ENCODE results near the gene CNNM4. TPM values are rescaled to one million over a fixed set of nuclear protein-coding genes. Genes with fewer than 3 reads are reported as not detected.

The CNNM4 gene
- total and polyA plus RNA-seq, 12 donors: 4.3 to 59.7 (median 32.5) TPM

DNA sequence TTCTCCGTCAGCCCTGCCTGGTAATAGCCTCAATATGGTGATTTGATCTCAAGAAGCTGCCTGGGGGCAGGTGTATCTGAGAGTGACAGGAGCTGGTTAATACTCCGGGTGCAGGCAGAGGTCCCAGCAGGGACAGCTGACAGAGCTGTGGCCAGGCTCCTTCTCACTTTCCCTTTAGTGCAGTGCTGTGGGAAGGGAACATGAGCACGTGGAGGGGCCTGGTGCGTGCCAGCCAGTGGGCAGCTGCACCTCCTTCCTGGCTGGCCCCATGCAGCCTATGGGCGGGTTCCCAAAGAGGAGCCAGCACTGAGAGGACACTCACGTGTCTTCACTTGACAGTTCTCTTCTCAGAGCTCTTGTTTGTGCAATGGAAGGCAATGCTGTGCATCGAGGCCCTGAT lies 9.1 kb downstream of the CNNM4 start:
- Histone ChIP-seq H3K4me1 (peaks cover 0 to 26% (median 9%) of the 10 kb centered on the region in 9 donors), H3K4me3 (no peak overlapping the region), H3K9me3 (no peaks in the 10 kb centered on the region), H3K36me3 (no peaks in the 10 kb centered on the region), H3K27me3 (no peaks in the 10 kb centered on the region), H3K27ac (peak overlapping the region in 4 of 10 donors; percentile 43 to 58 (median 50))
- peak; percentile 91 to 98 (median 94) for ATAC-seq
- peak; percentile 69 to 73 for DNase-seq
- 44 to 57% methylated on average over 7 of the region's 7 CpGs for WGBS, 2 donors
- intact Hi-C loops (cut with DNase I): loop anchor here in 3 of 10 donors (5.0 to 10.0 kb wide), 3 partner anchors 87 to 225 kb away; partner anchors contain the start of genes KANSL3 (in 2 of the 3) and ANKRD39 (in 1 of the 3)
- TF ChIP-seq, protein P1, sequence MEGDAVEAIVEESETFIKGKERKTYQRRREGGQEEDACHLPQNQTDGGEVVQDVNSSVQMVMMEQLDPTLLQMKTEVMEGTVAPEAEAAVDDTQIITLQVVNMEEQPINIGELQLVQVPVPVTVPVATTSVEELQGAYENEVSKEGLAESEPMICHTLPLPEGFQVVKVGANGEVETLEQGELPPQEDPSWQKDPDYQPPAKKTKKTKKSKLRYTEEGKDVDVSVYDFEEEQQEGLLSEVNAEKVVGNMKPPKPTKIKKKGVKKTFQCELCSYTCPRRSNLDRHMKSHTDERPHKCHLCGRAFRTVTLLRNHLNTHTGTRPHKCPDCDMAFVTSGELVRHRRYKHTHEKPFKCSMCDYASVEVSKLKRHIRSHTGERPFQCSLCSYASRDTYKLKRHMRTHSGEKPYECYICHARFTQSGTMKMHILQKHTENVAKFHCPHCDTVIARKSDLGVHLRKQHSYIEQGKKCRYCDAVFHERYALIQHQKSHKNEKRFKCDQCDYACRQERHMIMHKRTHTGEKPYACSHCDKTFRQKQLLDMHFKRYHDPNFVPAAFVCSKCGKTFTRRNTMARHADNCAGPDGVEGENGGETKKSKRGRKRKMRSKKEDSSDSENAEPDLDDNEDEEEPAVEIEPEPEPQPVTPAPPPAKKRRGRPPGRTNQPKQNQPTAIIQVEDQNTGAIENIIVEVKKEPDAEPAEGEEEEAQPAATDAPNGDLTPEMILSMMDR (IDR thresholded peaks at IDR 0.05): no peak

DNA sequence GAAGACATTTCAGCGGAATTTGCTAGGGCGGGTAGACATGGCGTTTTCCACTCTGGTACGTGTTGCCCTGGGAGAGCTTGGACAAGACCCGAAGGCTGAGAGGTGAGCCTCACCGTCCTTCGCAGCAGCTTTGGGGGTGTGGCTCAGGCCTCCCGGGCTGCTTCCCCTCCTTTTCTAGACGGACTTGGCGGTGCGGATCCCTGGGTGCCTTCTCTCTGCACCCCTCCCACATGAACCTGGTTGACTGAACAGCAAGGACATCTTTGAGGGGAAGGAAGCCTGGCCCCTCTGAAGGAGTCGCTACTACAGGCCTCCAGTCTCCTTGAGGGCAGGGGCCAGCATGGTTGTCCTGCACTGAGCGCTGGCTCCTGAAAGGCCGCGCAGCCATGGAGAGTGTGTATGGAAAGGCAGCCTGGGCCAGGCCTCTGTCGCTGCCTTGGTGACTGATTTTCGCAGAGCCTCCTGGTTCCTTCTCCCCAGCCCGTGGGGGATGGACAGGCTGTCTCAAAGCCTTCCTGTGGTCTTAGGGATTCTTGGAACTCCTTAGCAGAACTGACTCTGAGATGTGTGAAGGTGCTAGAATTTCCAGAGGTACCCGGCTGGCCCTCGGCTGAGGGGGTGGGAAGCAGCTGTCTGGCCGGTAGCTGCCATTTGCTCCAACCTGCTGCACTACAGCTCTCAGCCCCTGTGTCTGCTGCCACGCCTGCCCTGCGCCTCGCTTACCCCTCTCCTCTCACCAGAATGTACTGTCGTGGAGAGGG lies 9.9 kb downstream of the CNNM4 start:
- no peak for ATAC-seq
- H3K27ac ChIP-seq: peak overlapping the region in 3 of 10 donors; percentile 43 to 58 (median 43)
- H3K9me3 ChIP-seq: no peaks in the 10 kb centered on the region
- no peak for DNase-seq
- intact Hi-C loops (cut with DNase I): no loop called here
- whole genome bisulfite sequencing, 2 donors: 88% methylated on average over 25 of the region's 25 CpGs
- no peak overlapping the region for H3K4me3 ChIP-seq
- H3K27me3 ChIP-seq: no peaks in the 10 kb centered on the region
- H3K36me3 ChIP-seq: no peaks in the 10 kb centered on the region
- H3K4me1 ChIP-seq: peaks cover 0 to 26% (median 9%) of the 10 kb centered on the region in 9 donors
- TF ChIP-seq, protein P1 (IDR thresholded peaks at IDR 0.05): no peak

DNA sequence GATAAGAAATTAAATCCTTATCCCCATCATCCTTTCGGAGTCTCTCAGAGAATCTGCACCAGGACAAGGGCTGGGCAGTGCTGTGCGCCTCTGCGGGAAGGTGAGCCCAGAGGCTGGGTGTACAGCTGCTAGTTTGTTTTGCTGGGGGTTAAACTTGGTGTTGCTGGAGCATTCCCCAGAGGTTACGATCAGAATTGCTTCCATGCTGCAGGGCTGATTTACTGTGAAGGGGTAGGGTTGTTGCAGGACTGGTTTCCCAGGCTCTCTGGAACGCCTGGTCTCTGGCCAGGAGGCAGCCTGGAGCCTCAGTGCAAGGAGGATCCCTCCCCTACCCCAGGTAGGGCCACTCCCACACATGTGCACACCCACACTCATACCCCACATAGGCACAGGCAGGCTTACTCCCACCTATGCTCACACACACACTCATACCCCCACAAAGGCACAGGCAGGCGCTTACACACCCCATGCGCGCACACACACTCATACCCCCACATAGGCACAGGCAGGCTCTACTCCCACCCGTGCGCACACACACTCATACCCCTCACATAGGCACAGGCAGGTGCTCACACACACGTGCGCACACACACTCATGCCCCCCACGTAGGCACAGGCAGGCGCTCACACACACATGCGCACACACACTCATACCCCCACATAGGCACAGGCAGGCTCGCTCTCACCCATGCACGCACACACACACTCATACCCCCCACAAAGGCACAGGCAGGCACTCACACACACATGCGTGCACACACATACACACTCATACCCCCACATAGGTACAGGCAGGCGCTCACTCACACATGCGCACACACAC lies 11.3 kb downstream of the CNNM4 start:
- WGBS, 2 donors: 95% methylated on average over 20 of the region's 20 CpGs
- H3K27ac ChIP-seq: no peak overlapping the region
- ATAC-seq (peak in 1 of 8 donors; percentile 3), DNase-seq (no peak)
- TF ChIP-seq, protein P1 (IDR thresholded peaks at IDR 0.05): no peak
- no peak overlapping the region for H3K4me3 ChIP-seq
- peaks cover 0 to 26% (median 9%) of the 10 kb centered on the region in 9 donors for H3K4me1 ChIP-seq
- no peaks in the 10 kb centered on the region for H3K36me3 ChIP-seq
- H3K27me3 ChIP-seq: no peaks in the 10 kb centered on the region
- H3K9me3 ChIP-seq: no peaks in the 10 kb centered on the region
- intact Hi-C loops (cut with DNase I): no loop called here

DNA sequence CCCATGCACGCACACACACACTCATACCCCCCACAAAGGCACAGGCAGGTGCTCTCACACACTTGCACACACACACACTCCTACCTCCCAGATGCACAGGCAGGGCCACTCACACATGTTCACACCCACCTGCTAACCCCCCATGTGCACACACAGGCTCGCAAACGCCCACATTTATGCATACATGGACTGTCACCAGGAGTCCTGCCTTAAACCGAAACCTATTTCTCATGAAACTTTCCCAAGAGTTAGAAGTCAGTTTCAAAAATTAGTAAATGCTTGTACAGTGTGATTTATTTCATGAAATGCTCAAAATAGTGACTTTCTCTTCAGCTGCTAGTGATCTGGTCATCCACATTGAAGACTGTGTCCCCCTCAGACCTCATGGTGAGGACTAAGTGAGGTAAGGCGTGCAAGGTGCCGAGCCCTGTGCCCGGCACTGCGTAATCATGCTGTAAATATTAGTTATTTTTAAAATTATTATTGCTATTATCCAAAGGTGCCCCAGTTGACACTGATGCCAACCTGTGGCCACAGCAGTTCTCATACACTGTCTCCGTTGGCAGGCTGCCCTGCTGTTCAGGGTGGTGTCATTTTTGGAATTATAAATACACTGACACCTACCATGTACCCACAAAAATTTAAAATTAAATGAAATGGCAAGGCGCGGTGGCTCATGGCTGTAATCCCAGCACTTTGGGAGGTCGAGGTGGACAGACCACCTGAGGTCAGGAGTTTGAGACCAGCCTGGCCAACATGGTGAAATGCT lies 12.4 kb downstream of the CNNM4 start:
- Histone ChIP-seq H3K4me1 (peaks cover 0 to 26% (median 9%) of the 10 kb centered on the region in 9 donors), H3K27ac (no peak overlapping the region), H3K36me3 (no peaks in the 10 kb centered on the region), H3K4me3 (peak overlapping the region in 1 of 10 donors; percentile 50), H3K9me3 (no peaks in the 10 kb centered on the region), H3K27me3 (no peaks in the 10 kb centered on the region)
- TF ChIP-seq, protein P1 (IDR thresholded peaks at IDR 0.05): no peak
- 87 to 93% methylated on average over 12 of the region's 12 CpGs for WGBS, 2 donors
- ATAC-seq (no peak), DNase-seq (peak; percentile 11 to 25)
- intact Hi-C loops (cut with DNase I): no loop called here

Data from heart right ventricle (tissue), 16 donors.